HG03039 (cell line): Measurements from ENCODE around the gene JMJD1C.
"Not testable (repeated sequence)": the region's sequence is repeated elsewhere in the genome, so short reads cannot be mapped to it uniquely, and the experiment has no call there.

Experiments
- ATAC-seq: cut with Tn5 transposase; IDR thresholded peaks from one replicate; pipeline ENCODE4 v1.9.1; 2021; ENCODE audit warnings: mild to moderate bottlenecking, moderate library complexity; ENCODE audit not compliant: unreplicated experiment

The JMJD1C gene

DNA sequence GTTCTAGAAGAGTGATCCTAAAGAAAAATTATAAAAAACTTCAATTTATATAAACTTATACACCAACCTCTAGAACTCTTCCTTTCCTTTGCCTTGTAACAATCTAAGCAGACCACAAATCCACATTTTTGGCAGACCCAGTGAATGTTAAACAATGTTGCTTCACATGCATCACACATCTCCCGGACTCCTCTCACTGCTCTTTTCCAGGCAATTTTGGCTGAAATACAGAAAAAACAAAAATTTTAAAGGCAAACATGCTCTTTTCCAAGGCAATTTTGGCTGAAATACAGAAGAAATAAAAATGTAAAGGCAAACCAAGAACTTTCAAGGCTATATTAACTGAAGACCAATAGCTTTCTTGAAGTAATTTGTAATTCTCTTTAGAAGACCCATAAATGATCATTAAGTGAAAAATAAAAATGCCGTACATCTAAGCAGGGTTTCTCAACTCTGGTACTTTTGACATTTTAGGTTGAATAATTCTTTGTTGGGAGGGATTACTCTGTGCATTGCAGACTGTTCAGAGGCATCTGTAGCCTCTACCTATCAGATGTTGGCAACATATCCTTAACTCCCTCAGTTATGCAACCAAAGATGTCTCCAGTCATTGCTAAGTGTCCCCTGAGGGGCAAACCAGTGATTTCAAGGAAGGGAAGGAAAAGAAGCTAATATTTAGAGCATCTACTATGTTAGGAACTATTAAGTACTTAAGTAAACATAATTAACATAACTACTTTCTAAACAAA, 268.3 kb downstream of the JMJD1C start:
- ATAC-seq: no peak

DNA sequence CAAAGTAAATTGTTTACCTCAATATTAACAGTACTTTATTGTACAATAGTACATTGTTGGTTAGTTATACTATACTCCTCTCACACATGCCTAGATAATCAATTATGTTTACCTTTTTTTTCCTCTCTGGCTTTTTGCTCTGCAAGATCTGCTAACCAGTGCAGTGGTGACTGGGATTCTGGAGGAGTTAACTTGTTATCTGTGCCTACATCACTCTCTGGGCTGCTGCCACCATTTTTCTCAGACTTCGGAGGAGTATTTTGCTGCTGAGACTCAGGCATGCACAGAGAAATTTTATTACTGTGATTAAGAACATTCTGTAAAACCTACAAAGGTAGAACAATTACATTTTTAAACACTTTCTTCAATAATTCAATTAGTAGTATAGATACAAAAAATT, 273.0 kb downstream of the JMJD1C start:
- ATAC-seq: no peak

DNA sequence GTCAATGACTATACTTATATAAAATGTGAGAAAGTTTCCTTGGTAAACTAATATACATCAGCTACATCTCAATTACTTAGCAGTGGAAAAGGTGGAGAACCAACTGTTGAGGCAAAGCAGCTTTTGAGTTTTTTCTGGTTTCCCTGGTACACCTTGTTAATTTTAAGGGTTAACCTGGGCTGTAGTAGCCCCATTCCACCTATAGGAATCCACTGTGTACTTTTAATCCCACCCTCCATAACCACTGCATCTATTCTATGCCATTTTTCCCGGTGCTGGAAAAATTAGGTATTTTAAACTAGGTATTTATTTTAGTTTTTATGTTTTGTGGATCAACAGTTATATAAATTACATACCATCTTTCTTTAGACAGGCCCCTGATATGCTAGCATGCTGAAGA, 290.2 kb downstream of the JMJD1C start:
- no peak for ATAC-seq

GRCh38 chr10:63173468-63174232, 292.1 kb downstream of the JMJD1C start:
- ATAC-seq: peak; percentile 97

GRCh38 chr10:63171926-63172325, 293.9 kb downstream of the JMJD1C start:
- no peak for ATAC-seq

DNA sequence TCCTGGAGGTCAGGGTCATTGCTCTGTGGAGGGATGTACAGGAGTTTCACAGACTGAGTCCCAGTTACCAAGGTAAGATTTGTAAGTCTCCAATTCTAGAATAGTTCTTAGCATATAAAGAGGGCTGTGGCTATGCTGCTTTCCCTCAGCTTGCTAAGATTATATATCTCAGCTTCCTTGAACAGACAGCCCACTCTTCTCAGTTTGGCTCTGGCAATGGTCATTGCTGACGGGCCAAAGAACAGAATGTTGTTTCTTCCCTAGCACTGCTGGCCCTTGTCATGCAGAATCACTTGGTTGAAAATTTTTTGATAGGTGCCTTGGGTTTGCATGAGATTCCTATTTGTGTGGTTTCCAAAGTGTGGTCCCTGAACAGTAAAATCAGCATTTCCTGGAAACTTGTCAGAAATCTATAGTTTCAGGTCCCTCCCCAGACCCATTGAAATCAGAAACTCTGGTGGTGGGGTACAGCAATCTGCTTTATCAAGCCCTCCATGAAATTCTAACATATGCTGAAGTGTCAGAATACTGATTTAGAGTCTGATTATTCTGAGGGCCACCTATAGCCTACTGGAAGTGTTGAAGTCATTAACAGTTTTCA, 294.4 kb downstream of the JMJD1C start:
- no peak for ATAC-seq

DNA sequence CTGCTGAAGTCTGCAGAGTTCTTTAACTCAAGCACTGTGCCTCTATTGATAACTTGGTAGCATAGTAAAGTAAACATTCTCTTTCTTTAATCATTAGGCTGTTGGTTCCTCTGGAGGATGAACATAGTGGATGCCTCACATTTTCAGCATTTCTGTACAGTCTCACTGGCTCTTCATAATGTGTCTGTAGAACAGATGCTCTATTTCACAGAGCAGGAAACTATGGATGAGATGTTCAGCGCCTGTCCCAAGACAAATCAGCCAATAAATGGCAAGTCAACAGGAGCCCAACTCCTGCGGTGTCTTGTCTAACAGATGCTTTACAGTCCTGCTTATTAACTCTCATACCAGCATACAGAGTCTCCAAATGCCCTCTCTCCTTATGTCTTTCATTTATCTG, 296.2 kb downstream of the JMJD1C start:
- ATAC-seq: no peak

GRCh38 chr10:63168821-63169462, 296.8 kb downstream of the JMJD1C start:
- ATAC-seq: no peak

- ATAC-seq: no peak
Observed at GRCh38 chr10:63166742-63167258, 299.0 kb downstream of the JMJD1C start.

- ATAC-seq: no peak
Observed at GRCh38 chr10:63165249-63165648, 300.5 kb downstream of the JMJD1C start.

DNA sequence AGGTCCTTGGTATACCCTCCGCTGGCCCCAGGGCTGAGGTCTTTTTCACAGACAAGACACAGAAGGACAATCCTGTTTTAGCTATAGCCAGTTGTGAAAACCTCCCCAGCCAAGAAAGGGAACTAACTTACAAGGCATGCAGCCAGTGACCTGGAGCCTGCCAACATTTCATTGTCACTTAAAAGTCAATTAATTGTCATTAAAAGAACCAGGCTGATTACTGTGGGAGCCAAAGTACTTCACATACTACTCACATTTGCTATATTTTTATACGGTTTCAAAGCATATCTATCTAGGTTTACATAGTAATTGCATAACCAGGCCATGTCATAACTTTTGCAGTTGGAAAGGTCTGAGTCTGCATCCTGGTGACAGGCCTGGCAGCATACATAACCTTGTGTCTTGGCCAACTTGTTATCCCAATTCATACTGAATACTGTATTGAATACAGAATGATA, 301.6 kb downstream of the JMJD1C start:
- ATAC-seq: no peak

GRCh38 chr10:63161592-63161991, 304.2 kb downstream of the JMJD1C start:
- no peak for ATAC-seq

GRCh38 chr10:63157845-63158624, 307.7 kb downstream of the JMJD1C start:
- ATAC-seq: peak; percentile 63

DNA sequence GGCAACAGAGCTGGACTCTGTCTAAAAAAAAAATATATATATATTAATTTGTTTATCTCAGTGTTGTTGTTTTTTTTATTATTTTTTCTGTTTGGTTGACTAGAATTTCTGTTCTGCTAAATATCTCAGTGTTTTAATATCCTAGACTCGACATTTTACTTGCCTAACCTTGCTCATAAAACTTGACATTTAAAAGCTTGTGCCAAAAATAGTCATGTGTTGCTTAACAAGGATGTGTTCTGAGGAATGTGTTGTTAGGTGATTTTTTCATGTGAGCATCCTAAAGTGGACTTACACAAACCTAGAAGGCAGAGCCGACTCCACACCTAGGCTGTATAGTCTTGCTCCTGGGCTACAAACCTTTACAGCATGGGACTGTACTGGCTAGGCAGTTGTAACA, 309.5 kb downstream of the JMJD1C start:
- no peak for ATAC-seq

GRCh38 chr10:63155388-63156020, 310.3 kb downstream of the JMJD1C start:
- ATAC-seq: no peak

DNA sequence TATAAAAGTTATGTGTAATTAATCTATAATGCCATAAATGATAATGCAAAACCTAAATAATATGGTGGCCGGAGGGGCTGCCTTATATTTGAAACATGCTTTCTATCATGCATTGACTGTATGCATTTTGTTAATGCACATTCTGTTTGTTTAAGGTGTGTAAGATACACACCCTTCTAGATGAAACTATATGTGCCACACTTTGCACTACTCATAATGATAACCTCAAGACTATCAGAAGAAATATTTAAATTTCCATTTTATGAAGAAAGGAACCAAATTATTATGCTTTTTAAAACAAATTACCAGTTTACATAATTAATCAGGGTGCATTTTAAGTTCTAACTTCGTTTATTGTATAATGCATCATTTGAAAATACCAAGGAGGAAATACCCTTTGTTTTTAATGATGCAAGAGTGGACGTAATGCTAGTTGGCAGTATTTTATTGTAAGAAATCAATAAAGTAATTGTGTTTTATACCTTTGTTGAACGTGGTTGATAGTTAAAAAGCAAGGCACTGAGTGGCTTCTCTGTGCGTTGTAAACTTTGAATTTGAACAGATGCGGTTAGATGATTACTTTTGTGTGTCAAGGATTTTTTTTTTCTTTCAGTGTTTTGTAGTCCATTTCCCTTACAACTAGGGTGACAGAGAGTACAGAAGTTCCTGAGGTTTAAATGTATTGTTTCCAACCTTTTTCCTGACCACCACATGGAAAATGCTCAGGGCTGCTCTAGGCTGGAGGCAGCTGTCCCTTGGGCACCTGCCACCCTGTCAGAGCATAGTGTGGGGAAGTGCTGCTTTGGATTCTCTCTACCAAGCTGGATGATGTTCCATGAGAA, 311.0 kb downstream of the JMJD1C start:
- ATAC-seq: no peak

- not testable (repeated sequence) for ATAC-seq
Observed at GRCh38 chr10:63153868-63154545, 311.8 kb downstream of the JMJD1C start.

- ATAC-seq: no peak
Observed at GRCh38 chr10:63150745-63151144, 315.0 kb downstream of the JMJD1C start.
